Epithelial cell of proximal tubule (primary cell): Measurements from ENCODE around the gene KIF5A. TPM values are rescaled to one million over a fixed set of nuclear protein-coding genes. Genes with fewer than 3 reads are reported as not detected.
A peak's percentile ranks its signal among the peaks of the same experiment; 100 is the strongest.

Experiments
- DNase-seq: peaks from one replicate; pipeline ENCODE4 v3.0.0-alpha.2; 2011; ENCODE audit warnings: low read depth
- H3K4me3 ChIP-seq: 2 replicates; pipeline ENCODE4 v1.5.1; 2011; ENCODE audit warnings: low read depth, mild to moderate bottlenecking, low read length
- CTCF ChIP-seq: conservative IDR thresholded peaks from 2 replicates; pipeline ENCODE4 v1.5.1; 2012; ENCODE audit warnings: low read depth, mild to moderate bottlenecking, low read length
- total RNA-seq: library from RNA; depleted of rRNA; stranded (reverse); fragments of >200 nt; gene quantifications from 2 replicates; pipeline ENCODE4 v1.2.3, GENCODE V29; 2015

Gene KIF5A
- total RNA-seq, 1 donor from 2014 or later, result 0.46 TPM

- no peak for DNase-seq
- H3K4me3 ChIP-seq, result no peak overlapping the region
These were observed 69.8 kb downstream of the KIF5A start for GRCh38 chr12:57619434-57620244.

GRCh38 chr12:57620245-57620935, 70.5 kb downstream of the KIF5A start:
- TF ChIP-seq CTCF, result no peak
- H3K4me3 ChIP-seq, result no peak overlapping the region
- DNase-seq, result no peak

More at GRCh38 chr12:57619434-57620244, 69.8 kb downstream of the KIF5A start:
- TF ChIP-seq CTCF, result no peak

GRCh38 chr12:57620936-57621496, 71.2 kb downstream of the KIF5A start:
- no peak for DNase-seq
- TF ChIP-seq CTCF, result no peak
- peak overlapping the region; percentile 41 for H3K4me3 ChIP-seq

GRCh38 chr12:57621497-57622292, 71.9 kb downstream of the KIF5A start:
- peak; percentile 89 for TF ChIP-seq CTCF
- H3K4me3 ChIP-seq, result peak overlapping the region; percentile 41
- no peak for DNase-seq

- DNase-seq, result no peak
- H3K4me3 ChIP-seq, result no peak overlapping the region
- TF ChIP-seq CTCF, result no peak
These were observed 72.7 kb downstream of the KIF5A start for GRCh38 chr12:57622293-57623245.

- TF ChIP-seq CTCF, result no peak
- H3K4me3 ChIP-seq, result no peak overlapping the region
- DNase-seq, result no peak
These were observed 73.5 kb downstream of the KIF5A start for GRCh38 chr12:57623385-57623784.
